Stimulated activated CD4-positive, alpha-beta T cell treated with anti-CD3 and anti-CD28 coated beads, TNF-alpha, amount 100 ng/mL, for 48 hours (primary cell): ENCODE results near the gene STIM1.
"Not testable (repeated sequence)": the region's sequence is repeated elsewhere in the genome, so short reads cannot be mapped to it uniquely, and the experiment has no call there.

Experiments
- DNase-seq, 3 donors: peaks; one replicate each; pipeline ENCODE4 v3.0.0-alpha.2; 2020; ENCODE audit warnings: low read depth in 3 of 3

Gene STIM1

GRCh38 chr11:4026389-4026788 lies 170.9 kb downstream of the STIM1 start:
- no peak for DNase-seq

- no peak for DNase-seq
Measured at GRCh38 chr11:4027746-4028145, 172.3 kb downstream of the STIM1 start.

GRCh38 chr11:4030197-4030596 lies 174.7 kb downstream of the STIM1 start:
- no peak for DNase-seq

GRCh38 chr11:4032097-4032496 lies 176.6 kb downstream of the STIM1 start:
- DNase-seq = no peak

- no peak for DNase-seq
Measured at GRCh38 chr11:4035985-4036384, 180.5 kb downstream of the STIM1 start.

GRCh38 chr11:4039011-4039410 lies 183.5 kb downstream of the STIM1 start:
- no peak for DNase-seq

- no peak for DNase-seq
Measured at GRCh38 chr11:4040461-4040860, 185.0 kb downstream of the STIM1 start.

- no peak for DNase-seq
Measured at GRCh38 chr11:4041731-4042391, 186.4 kb downstream of the STIM1 start.

- no peak for DNase-seq
Measured at GRCh38 chr11:4044976-4045646, 189.6 kb downstream of the STIM1 start.

GRCh38 chr11:4048340-4048739 lies 192.9 kb downstream of the STIM1 start:
- no peak for DNase-seq

- no peak for DNase-seq
Measured at GRCh38 chr11:4049006-4049405, 193.5 kb downstream of the STIM1 start.

GRCh38 chr11:4050138-4050537 lies 194.7 kb downstream of the STIM1 start:
- DNase-seq = no peak

- not testable (repeated sequence) for DNase-seq
Measured at GRCh38 chr11:4053200-4053599, 197.7 kb downstream of the STIM1 start.

GRCh38 chr11:4054643-4055042 lies 199.2 kb downstream of the STIM1 start:
- DNase-seq = no peak

- no peak for DNase-seq
Measured at GRCh38 chr11:4059424-4059823, 204.0 kb downstream of the STIM1 start.

- DNase-seq = no peak
Measured at GRCh38 chr11:4060182-4060923, 204.9 kb downstream of the STIM1 start.

- DNase-seq = no peak
Measured at GRCh38 chr11:4061700-4062099, 206.2 kb downstream of the STIM1 start.

- DNase-seq = no peak
Measured at GRCh38 chr11:4063348-4063747, 207.9 kb downstream of the STIM1 start.

- DNase-seq = no peak
Measured at GRCh38 chr11:4064278-4064955, 209.0 kb downstream of the STIM1 start.

GRCh38 chr11:4065086-4065485 lies 209.6 kb downstream of the STIM1 start:
- DNase-seq = no peak

- no peak for DNase-seq
Measured at GRCh38 chr11:4065601-4066377, 210.3 kb downstream of the STIM1 start.

- no peak for DNase-seq
Measured at GRCh38 chr11:4066910-4067309, 211.4 kb downstream of the STIM1 start.
